Activated T-cell treated with anti-CD3 and anti-CD28 coated beads, Interleukin-2, amount 50 U/mL, for 48 hours (primary cell): ENCODE results near the gene ACSF3.
A peak's percentile ranks its signal among the peaks of the same experiment; 100 is the strongest.
"Not testable (repeated sequence)": the region's sequence is repeated elsewhere in the genome, so short reads cannot be mapped to it uniquely, and the experiment has no call there.

Experiments
- DNase-seq, 2 experiments: peaks; one replicate each; pipeline ENCODE4 v3.0.0-alpha.2; 2020

Gene ACSF3

DNA sequence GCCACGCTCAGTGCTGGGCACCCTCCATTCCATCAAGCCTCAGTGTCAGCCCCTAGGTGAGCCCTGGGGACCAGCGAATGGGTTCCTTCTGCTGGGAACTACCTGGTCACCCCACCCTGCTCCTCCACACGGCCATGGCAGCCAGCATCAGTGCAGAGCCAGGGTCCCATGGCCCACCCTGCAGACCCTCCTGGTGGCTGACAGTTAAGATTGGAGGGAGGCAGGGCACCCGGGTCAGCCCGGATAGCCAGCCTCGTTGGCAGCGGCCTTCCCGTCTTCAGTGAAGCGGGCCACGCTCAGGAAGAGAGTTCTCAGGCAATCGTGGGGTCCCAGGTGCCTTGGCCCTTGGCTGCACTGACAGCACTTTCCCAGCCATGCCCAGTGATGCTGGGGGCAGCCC is 37.1 kb upstream of the ACSF3 start:
- DNase-seq = no peak

DNA sequence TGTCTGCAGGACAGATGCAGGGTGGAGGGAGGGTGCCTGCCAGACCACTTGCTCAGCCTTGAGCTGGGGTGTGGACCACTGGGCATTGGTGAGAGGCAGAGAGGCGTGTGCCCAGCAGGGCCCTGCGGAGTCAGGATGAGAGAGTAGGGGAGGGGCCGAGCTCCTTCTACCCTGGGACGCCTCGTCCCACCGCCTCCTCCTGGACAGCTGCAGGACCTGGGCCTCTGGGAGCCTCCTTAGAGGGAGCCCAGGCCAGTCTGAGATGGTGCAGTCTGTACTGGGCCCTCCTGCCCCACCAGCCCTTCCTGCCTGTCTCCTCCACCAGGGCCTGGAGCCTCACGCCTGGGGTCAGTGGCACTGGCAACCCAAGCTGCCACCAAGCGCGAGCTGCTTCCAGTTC is 35.9 kb upstream of the ACSF3 start:
- DNase-seq = no peak

DNA sequence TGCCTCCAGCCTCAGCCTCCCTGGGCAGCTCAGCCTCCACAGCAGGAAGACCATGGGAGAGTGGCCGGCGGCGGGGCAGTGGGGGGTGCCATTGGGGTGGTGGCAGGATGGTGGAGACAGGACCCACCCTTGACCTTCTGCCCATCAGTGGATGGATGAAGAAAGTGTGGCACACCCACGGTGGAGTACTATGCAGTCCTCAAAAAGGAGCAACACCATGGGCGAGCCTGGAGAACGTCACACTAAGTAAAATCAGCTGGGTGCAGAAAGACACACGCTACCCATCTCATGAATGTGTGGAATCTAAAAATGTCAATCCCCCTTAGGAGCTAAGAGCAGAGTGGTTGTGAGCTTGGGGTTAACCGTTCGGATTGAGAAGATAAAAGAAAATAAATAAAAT is 34.8 kb upstream of the ACSF3 start:
- no peak for DNase-seq

DNA sequence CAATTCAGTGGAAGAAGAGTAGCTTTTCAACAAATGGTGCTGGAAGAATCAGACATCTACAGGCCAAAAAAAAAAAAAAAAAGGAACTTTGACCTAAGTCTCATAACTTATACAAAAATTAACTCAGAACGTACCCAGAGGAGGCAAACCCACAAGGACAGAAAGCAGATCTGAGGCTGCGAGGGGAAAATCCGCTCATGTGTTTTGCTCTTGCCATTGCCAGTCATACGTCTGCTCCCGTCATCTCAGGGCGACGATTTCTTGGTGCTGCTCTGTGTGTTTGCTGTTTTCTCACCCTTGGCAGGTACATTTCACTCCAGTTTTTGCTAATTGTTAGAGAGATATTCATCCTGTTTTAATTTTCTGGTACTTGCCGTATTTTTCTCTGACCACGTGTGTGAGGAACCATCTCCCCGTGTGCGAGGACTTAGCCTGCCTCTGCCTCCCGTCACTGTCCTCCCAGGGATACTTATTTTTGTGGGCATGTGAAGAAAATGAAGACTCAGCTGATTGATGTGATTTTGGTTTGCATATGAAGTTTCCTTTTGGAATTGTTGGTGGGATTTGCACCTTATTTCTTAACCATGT is 33.4 kb upstream of the ACSF3 start:
- DNase-seq = peak; percentile 24 to 26

DNA sequence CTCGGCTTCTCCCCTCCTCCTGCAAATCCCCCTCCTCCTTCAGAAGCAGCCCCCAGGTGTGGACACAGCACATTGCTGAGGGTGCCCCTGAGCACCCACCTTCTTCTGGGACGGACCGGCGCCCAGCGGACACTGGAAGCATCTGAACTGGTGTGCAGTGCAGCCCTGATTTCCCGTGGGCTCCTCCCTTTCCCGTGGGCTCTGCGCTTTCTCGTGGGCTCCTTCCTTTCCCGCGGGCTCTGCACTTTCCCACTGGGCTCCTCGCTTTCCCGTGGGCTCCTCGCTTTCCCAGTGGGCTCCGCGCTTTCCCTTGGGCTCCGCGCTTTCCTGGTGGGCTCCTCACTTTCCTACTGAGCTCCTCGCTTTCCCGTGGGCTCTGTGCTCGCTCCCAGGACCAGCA is 32.6 kb upstream of the ACSF3 start:
- DNase-seq = no peak

DNA sequence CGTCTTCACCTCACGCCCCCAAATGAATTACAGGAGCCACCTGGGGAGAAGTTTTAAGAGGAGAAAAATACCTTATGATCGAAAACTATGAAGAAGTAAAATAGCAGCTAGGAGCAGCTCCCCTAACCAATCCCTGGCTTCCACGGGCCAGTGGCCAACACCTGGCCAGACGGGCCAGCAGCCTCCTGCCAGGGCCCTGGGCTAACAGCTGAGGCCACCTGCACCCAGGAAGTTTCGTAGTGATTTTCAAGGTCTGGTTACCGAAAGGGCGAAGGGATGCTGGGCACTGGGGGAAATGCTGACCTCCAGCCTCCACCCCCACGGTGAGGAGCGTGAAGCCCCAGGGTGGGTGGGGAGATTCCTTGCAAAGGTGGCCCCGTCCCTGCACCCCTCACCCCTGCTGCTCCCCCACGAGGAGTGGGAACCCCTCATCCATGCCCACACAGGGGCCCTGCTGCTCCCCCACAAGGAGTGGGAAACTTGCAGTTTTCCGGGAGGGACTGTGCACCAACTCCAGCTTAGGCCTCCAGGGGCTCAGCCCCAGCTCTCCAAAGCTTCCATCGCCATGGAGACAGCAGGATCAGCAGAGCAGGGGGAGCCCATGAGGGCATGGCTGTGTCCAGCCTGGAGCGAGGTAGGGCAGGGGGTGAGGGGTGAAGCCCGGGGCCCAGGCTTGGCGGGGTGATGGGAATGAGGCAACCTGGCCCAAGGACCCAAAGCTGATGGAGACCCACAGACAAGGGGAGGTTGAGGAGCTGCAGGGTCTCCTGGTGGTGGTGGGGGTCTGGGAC is 31.9 kb upstream of the ACSF3 start:
- DNase-seq = no peak

DNA sequence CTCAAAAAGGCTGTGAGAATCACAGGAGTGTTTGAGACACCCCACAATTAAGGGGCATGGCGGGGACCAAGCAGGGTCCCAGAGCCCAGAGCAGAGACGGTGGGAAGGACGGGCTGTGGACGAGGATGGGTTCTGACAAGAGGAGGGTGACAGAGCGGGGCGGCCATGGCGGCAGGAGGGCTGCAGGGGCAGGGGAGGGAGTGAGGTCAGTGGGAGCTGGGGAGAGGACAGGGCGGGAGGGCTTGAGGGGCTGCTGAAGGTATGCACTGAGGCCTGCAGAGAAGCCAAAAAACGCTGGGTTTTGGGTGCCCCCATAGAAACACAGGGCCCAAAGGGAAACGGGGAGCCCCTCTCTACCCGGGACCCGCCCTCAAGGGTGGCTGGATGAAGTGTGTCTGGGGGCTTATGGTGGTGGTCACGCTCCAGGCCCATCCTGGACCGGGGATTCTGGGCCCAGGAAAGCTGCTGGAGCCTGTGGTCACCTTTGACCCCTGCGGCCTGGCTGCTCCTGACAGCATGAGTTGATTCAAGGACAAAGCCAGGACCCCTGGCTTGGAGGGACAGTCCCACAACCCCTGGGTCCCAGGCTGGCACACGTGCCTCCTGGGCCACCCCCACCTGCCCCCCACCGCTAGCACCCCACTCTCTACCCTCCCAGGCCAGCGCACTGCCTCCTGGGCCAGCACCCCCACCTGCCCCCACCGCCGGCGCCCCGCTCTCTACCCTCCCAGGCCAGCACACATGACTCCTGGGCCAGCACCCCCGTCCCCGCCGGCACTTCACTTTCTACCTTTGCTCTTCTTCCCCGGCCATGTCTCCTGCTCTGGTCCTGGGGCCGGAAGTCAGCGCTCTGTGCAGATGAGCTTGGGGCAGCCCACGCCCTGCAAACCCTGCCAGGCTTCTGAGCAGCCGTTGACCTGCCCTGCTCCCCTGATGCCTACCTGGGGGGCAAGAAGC is 31.0 kb upstream of the ACSF3 start:
- no peak for DNase-seq

DNA sequence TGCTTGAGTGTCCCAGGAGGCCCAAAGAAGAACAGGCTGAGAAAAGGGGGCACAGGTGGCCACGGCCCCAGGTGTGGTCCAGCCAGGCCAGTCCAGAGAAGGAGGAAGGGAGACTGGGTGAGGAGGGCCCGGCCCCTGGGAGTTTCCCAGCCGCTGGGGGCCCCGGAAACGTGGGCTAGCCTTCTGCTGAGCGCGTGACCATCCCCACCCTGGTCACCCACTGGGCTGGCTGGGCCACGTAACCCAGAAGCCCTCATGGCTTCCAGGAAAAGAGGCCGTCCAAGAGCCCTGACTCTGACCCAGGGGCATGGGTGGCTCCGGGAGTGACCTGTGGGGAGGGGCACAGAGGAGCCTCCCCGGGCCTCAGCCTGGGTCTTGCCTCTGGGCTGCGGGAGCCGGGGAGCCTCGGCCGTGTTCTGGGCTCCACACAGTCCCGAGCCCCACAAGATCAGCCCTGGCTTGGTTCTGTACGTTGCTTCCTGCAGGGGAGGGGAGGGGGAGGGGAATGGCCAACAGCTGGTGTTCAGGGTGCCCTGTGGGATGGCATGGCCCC is 29.8 kb upstream of the ACSF3 start:
- DNase-seq = no peak

DNA sequence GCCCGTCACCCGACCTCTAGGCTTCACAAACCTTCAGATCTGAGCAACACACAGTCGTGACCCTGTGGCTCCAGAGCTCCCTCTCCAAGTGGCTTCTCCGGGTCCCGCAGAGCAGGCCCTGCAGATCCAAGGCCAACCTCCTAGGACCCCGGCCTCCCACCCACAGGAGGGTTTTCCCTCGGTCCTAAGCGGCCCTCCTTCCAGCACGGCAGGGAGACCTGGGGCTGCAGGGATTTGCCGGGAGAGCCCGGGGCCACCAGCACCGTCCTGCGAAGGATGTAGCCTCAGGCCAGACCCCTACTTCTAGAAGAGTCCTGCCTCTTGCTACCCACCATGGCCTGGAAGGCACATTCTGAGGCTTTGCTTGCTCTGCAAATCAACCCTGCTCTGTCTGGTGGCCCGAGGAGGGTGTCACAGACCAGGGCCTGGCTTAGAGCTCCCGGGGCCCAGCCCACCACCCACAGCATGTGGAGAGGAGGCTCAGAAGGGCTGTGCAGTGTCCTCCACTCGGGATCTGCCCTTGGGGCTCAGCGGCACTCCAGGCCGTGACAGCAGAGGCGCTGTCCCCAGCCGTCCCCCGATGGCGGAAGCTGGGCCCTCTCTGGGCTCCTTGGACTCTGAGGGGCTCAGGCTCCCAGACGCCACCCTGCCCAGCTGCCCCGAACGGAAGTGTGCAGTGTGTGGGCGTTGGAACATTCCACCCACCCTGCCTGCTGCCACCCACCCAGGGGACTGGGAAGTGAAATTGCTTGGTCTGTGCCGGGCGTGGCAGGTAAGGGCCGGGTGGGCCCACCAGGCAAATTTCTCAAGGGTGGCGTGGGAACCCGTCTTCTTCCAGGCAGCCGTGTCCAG is 28.8 kb upstream of the ACSF3 start:
- no peak for DNase-seq

DNA sequence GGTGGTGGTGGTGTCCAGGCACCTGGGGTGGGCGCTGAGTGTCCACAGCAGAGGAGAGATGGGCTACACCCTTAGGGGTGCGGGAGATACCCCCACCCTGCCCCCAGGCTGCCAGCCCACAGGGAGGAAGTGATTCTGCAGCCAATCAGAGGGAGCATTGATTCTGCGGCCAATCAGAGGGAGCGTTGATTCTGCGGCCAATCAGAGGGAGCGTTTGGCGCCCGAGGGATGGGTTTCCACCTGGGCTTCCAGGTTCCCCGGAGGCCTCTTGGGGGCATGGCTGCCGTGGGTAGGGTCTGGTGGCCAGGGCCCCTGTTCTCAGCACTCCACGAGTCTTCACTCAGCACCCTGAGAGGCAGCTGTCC is 28.2 kb upstream of the ACSF3 start:
- DNase-seq = no peak

DNA sequence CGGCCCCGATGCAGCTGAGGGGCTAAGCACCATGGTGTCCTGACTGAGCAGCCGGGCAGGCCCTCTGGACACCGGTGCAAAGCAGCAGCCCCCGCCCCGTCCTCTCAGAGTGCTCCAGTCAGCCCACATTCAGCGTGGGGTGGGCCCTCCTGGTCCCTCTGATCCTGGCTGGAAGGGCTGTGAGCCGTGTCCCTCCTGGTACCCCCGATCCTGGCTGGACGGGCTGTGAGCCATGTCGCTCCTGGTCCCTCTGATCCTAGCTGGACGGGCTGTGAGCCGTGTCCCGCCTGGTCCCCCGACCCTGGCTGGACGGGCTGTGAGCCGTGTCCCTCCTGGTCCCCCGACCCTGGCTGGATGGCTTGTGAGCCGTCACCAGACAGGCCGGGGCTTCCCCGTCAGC is 26.9 kb upstream of the ACSF3 start:
- DNase-seq = no peak

DNA sequence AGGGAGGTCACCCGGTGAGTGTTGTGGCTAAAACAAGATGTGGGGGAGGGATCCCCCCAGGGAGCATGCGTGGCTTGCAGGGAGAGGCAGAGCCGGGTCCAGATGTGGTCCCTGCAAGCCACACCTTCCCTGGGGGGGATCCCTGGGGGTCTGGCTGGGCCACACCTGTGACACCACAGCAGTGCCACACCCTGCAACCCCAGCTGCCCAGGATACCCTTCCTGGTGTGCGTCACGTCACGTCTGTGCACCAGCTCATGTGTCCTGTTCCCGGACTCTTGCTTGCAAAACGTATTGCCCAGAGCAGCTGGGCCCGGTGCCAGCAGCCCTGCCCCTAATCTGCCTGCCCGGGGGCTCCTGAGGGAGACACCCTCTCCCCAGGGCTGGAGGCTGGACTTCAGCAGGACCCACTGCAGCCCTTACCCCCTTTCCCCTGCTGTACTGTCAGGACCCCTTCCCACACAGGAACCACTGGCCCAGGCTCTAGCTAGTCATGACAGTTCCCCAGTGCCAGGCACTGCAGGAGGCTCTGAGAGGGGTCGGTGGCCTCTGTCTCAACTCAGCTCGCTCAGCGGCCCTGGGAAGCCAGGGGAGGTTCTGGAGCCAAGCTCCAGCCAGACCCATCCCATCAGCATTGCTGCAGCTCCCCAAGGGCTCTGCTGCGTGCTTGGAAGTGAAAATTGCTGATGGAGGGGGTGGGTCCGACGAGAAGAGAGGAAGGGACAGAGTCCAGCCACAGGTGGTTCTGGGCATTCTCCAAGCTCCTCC is 25.8 kb upstream of the ACSF3 start:
- no peak for DNase-seq

DNA sequence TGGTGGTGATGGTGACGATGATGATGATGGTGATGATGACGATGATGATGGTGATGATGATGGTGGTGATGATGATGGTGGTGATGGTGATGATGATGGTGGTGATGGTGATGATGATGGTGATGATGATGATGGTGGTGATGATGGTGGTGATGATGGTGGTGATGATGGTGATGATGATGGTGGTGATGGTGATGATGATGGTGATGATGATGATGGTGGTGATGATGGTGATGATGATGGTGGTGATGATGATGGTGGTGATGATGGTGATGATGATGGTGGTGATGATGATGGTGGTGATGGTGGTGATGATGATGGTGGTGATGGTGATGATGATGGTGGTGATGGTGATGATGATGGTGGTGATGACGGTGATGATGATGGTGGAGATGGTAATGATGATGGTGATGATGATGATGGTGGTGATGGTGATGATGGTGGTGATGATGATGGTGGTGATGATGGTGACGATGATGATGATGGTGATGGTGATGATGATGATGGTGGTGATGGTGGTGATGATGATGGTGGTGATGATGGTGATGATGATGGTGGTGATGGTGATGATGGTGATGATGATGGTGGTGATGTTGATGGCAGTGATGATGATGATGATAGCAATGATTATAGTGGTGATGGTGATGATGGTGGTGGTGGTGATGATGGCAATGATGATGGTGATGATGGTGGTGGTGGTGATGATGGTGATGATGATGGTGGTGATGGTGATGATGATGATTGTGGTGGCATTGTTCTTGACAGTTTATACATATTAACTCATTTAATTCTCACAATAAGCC is 24.6 kb upstream of the ACSF3 start:
- DNase-seq = not testable (repeated sequence)

DNA sequence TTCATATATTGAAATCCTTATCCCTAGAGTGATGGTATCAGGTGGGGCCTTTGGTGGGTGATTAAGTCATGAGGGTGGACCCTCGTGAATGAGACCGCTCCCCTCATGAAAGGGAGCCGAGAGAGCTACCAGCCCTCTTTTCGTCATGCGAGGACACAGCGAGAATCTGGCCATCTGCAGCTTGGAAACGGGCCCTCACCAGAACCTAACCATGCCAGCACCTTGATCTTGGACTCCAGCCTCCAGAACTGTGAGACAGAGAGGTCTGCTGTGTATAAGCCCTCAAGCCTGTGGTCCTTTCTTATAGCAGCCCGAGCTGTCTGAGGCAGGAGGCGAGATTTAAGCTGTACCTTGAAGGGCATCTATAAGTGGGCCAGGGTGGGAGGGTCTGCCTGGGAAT is 23.7 kb upstream of the ACSF3 start:
- no peak for DNase-seq

DNA sequence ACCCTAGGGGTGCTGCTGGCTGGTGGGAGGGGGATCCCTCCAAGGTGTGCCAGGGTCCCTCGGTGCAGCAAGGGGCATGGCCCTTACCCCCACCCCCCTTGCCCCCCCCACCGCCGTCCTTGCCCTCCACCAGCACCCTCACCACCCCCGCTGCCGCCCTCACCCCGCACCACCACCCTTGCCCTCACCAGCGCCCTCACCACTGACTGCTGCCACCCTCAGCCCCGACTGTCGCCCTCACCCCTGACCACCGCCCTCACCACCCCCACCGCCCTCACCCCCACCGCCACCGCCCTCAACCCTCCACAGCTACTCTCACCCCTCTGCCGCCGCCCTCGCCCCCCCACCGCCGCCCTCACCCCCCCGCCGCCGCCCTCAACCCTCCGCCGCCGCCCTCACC is 23.1 kb upstream of the ACSF3 start:
- no peak for DNase-seq

DNA sequence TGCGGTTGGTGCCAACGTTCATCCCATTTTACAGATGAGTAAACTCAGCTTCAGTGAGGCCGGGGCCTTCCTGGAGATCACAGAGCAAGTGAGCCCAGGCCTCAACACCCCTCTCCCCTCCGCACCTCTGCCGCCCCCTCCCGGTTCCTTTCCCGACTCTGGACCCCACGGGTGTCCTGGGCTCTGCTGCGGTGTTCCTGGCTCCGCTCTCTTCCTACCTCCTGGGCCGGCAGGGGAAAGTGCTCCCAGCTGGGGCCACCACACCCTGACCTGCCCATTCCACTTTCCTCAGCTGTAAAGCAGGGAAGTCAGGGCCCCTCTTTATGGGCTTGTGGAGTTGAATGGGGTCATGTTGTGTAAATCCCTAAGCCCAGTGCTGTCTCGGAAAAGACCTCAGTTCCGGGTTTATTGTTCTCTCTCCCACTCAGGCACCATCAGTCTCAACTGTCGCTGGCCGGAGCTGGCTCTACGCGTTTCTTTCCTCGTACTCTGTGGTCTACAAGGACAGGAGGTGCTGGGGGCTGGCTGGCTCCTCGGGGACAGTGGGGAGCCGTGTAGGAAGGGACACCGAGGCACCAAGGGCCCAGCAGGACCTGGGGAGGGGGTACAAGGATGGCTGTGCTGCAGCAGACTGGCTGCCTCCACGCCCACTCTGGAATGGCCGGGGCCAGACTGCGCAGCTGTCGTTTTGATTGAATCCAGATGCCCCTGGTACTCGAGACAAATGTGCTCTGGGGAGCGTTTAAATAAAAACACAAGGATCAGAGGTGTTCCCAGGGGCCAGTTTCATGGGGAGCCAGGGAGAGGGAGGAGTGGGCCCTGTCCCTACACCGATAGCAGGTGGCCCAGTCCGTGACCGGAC is 21.7 kb upstream of the ACSF3 start:
- no peak for DNase-seq

DNA sequence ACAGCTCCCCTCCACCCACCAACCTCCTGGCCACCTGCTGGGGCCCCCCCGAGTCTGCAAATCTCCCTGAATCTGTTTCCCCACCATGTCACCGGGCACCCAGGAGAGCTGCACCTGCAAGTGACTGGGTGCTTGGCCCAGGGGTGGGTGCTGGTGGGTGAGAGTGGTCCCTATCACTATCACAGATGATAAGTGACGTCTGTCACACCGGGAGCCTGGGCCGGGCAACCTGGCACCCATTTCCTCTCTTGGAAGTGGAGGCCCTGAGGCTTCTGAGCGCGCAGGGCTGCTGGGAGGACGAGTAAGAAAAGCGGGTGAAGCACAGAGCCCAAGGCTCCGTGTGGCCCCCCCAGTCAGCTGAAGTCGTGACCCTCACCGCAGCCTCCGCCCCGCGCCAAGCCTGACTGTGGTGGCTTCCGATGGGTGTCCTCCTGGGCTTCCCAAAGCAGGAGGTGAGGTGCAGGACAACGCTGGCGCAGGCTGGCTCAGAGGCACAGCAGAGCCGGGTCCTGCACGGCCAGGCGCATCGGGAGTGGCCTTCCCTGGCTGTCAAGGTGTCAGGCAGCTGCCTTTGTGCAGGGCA is 21.0 kb upstream of the ACSF3 start:
- DNase-seq = no peak

DNA sequence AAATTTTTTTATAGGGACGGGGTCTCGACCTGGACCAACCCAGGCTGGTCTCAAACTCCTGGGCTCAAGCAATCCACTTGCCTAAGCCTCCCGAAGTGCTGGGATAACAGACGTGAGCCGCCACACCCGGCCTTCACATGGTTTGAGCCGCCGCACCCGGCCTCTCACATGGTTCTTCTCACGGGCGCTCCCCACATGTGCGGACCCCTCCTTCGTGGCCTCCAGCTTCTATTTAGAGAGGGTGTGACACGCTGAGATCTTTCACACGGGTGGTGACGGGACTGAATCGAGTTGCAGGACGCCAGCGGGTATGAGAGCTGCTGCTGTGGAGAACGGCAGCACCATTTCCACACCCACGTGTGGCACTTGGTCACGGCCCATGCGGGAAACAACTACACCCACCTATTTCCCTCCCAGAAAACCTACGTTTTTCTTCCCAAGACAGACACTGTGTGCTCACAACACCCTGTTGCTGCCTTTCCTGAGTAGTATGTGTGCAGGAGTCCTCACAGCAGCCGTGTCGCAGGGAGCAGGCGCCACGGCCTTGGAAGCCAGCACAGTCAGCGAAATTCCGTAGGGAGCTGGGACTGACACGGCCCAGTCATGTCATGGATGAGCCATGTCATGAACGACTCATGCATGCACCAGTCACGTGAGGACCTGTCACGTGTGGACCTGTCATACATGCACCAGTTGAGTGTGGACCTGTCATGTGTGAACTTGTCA is 20.1 kb upstream of the ACSF3 start:
- DNase-seq = no peak
